Naive thymus-derived CD4-positive, alpha-beta T cell (primary cell): Measurements from ENCODE around the gene NEU2. TPM values are rescaled to one million over a fixed set of nuclear protein-coding genes. Genes with fewer than 3 reads are reported as not detected.

Source experiments
- ATAC-seq: fragments of 150-1000 bp; cut with Tn5 transposase; 2 replicates; pipeline ENCODE4 v1.10.0; 2021; ENCODE audit warnings: mild to moderate bottlenecking, moderate library complexity
- CTCF ChIA-PET: fragments of 350-600 bp; sonication (Branson Sonifier 250); formaldehyde crosslinking; loops from one replicate; lab custom pipeline; 2021; ENCODE audit warnings: antibody characterized with exemption; lab: Charles Lee
- POLR2A ChIA-PET: fragments of 350-600 bp; sonication (Branson Sonifier 250); formaldehyde crosslinking; loops from one replicate; lab custom pipeline; 2021; ENCODE audit warnings: antibody characterized with exemption, inconsistent platforms; lab: Charles Lee
- DNase-seq, 9 donors: peaks; one replicate each; pipeline versions ENCODE4 v3.0.0 to v3.0.0-alpha.2; 2020 to 2022; ENCODE audit warnings: mixed read lengths in 1 of 9
- H3K27ac ChIP-seq: one replicate; pipeline ENCODE4 v1.7.0; 2013; ENCODE audit warnings: mild to moderate bottlenecking, low read depth, low read length, moderate library complexity
- H3K27me3 ChIP-seq, 2 donors: one replicate each; pipeline ENCODE4 v1.7.0; 2013; ENCODE audit warnings: low read length in 2 of 2, mild to moderate bottlenecking in 2 of 2, moderate library complexity in 2 of 2; ENCODE audit not compliant: control insufficient read depth in 2 of 2, insufficient read depth in 2 of 2
- H3K36me3 ChIP-seq, 3 experiments: 1 replicate in 2 of 3; 2 replicates in 1 of 3; pipeline ENCODE4 v1.7.0; 2013; ENCODE audit warnings: low read length in 3 of 3, mild to moderate bottlenecking in 3 of 3, moderate library complexity in 1 of 3; ENCODE audit not compliant: insufficient read depth in 3 of 3, control insufficient read depth in 2 of 3
- H3K4me1 ChIP-seq, 2 donors: one replicate each; pipeline ENCODE4 v1.7.0; 2013; ENCODE audit warnings: low read length in 2 of 2, mild to moderate bottlenecking in 2 of 2, moderate library complexity in 1 of 2; ENCODE audit not compliant: control insufficient read depth in 2 of 2, insufficient read depth in 2 of 2
- H3K4me3 ChIP-seq: 2 replicates; pipeline ENCODE4 v1.7.0; 2013; ENCODE audit warnings: mild to moderate bottlenecking, low read length
- H3K9me3 ChIP-seq, 3 experiments: 1 replicate in 2 of 3; 2 replicates in 1 of 3; pipeline ENCODE4 v1.7.0; 2013; ENCODE audit warnings: low read length in 3 of 3; ENCODE audit not compliant: control insufficient read depth in 2 of 3
- H3K27ac Mint-ChIP-seq, 9 donors: one replicate each; pipeline ENCODE4 v1.8.0; 2020 to 2022; ENCODE audit warnings: mixed read lengths in 9 of 9, mild to moderate bottlenecking in 8 of 9, moderate library complexity in 5 of 9, inconsistent platforms in 2 of 9
- H3K27me3 Mint-ChIP-seq, 5 donors: one replicate each; pipeline ENCODE4 v1.8.0; 2021 to 2022; ENCODE audit warnings: mixed read lengths in 5 of 5, mild to moderate bottlenecking in 1 of 5
- H3K36me3 Mint-ChIP-seq, 5 donors: one replicate each; pipeline ENCODE4 v1.8.0; 2020 to 2022; ENCODE audit warnings: mixed read lengths in 5 of 5, mild to moderate bottlenecking in 3 of 5, inconsistent platforms in 1 of 5
- H3K4me1 Mint-ChIP-seq, 7 donors: one replicate each; pipeline ENCODE4 v1.8.0; 2020 to 2022; ENCODE audit warnings: mixed read lengths in 7 of 7, mild to moderate bottlenecking in 3 of 7, inconsistent platforms in 1 of 7
- H3K4me3 Mint-ChIP-seq, 10 donors: one replicate each; pipeline ENCODE4 v1.8.0; 2020 to 2022; ENCODE audit warnings: mild to moderate bottlenecking in 10 of 10, mixed read lengths in 10 of 10, moderate library complexity in 6 of 10, inconsistent platforms in 2 of 10
- H3K9me3 Mint-ChIP-seq, 11 donors: one replicate each; pipeline ENCODE4 v1.8.0; 2020 to 2022; ENCODE audit warnings: mixed read lengths in 11 of 11, mild to moderate bottlenecking in 4 of 11, inconsistent platforms in 1 of 11, moderate library complexity in 1 of 11
- intact Hi-C, 2 donors: fragments of 100-400 bp; cut with micrococcal nuclease; formaldehyde crosslinking; loops; one replicate each; pipeline ENCODE4 v1.15.1; 2023
- polyA plus RNA-seq, 2 donors: library from polyadenylated mRNA; unstranded; fragments of 300-500 nt; fragmentation: Illumina TruSeq; gene quantifications; one replicate each; pipeline ENCODE4 v1.2.3, GENCODE V29; 2021
- total RNA-seq, 6 experiments: library from RNA in 5 of 6; stranded (reverse) in 5 of 6; gene quantifications; 1 replicate in 5 of 6; 2 replicates in 1 of 6; pipeline ENCODE4 v1.2.3 and lab custom pipeline; 2021 to 2026

Gene NEU2
- not detected for total RNA-seq
- polyA plus RNA-seq: not detected
- total RNA-seq (lab: John Stamatoyannopoulos, UW): not detected

GRCh38 chr2:233032551-233033320, at the start of gene NEU2:
NEU2 (plus strand) TSS chr2:233032672; CDS start chr2:233032672, 0 bp downstream.
- Mint-ChIP-seq H3K27me3 (peaks cover 0 to 6% (median 0%) of the 10 kb centered on the region in 5 donors), H3K4me1 (no peaks in the 10 kb centered on the region), H3K36me3 (no peaks in the 10 kb centered on the region), H3K9me3 (no peaks in the 10 kb centered on the region), H3K27ac (peak within 1 kb of the TSS in 2 of 9 donors; percentile 22 to 38), H3K4me3 (no peak within 1 kb of the TSS)
- no peaks in the 10 kb centered on the region for H3K36me3 ChIP-seq
- ATAC-seq (no peak), DNase-seq (no peak)
- H3K27me3 ChIP-seq: no peaks in the 10 kb centered on the region
- H3K4me1 ChIP-seq: no peaks in the 10 kb centered on the region
- POLR2A ChIA-PET: interaction anchor here (0.7 kb wide), 1 partner anchor 263 kb away, joined by 3 read pairs; no protein-coding TSS in a partner anchor
- H3K9me3 ChIP-seq: no peaks in the 10 kb centered on the region
- no peak within 1 kb of the TSS for H3K27ac ChIP-seq
- intact Hi-C loops: no loop called here
- CTCF ChIA-PET: interaction anchor here (1.6 kb wide), 1 partner anchor 20 kb away, joined by 3 read pairs; no protein-coding TSS in a partner anchor
- no peak within 1 kb of the TSS for H3K4me3 ChIP-seq

DNA sequence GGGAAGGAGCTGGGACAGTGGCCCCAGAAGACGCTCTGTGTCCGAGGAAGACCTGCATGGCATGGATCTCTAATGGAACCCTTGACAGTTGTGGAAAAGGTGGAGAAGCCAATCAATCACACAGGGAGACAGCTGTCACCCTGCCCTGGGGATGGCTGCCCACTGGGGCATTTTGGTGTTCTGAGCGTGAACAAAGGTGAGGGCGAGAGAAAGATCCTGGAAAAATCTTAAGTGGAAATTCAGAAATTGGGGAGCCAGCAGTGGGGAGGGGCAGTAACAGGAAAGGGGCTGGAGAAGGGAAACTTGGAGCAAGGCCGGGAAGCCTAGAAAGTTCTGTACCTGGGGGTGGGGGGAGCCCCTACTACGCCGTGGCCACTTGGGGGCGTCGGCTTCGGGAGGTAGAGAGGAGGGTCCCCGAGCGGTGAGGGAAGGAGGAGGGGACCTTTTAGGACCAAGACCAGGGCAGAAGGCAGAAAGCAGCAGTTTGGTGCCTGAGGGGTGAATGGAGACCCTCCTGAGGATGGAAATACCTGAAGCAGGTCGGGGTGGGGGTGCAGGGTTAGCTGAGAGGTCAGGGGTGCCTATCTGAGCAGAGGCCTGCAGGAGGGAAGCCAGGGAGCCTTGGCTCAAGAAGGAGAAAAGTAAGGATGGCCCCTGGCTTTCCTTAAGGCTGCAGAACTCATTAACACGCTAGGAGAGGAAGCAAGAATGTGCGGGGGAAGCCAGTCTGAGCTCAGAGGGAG, 49.4 kb upstream of the NEU2 start:
- Mint-ChIP-seq H3K27ac (peak overlapping the region in 1 of 9 donors; percentile 31), H3K9me3 (peaks cover 2 to 20% (median 7%) of the 10 kb centered on the region in 11 donors), H3K4me1 (peaks cover 0 to 8% (median 3%) of the 10 kb centered on the region in 7 donors), H3K4me3 (no peak overlapping the region), H3K27me3 (peaks cover 12 to 34% (median 21%) of the 10 kb centered on the region in 5 donors), H3K36me3 (peaks cover 0 to 18% (median 4%) of the 10 kb centered on the region in 5 donors)
- intact Hi-C loops: no loop called here
- no peak for DNase-seq
- H3K9me3 ChIP-seq: no peaks in the 10 kb centered on the region
- no peak for ATAC-seq
- H3K27me3 ChIP-seq: no peaks in the 10 kb centered on the region
- ChIA-PET CTCF (no interaction called here), POLR2A (no interaction called here)
- no peak overlapping the region for H3K4me3 ChIP-seq
- H3K36me3 ChIP-seq: no peaks in the 10 kb centered on the region
- no peak overlapping the region for H3K27ac ChIP-seq
- no peaks in the 10 kb centered on the region for H3K4me1 ChIP-seq

GRCh38 chr2:232983669-232984140, 48.8 kb upstream of the NEU2 start:
- Histone ChIP-seq H3K4me1 (no peaks in the 10 kb centered on the region), H3K9me3 (no peaks in the 10 kb centered on the region), H3K27me3 (no peaks in the 10 kb centered on the region), H3K27ac (no peak overlapping the region), H3K36me3 (no peaks in the 10 kb centered on the region), H3K4me3 (no peak overlapping the region)
- ATAC-seq (no peak), DNase-seq (no peak)
- H3K27me3 Mint-ChIP-seq: peaks cover 18 to 34% (median 24%) of the 10 kb centered on the region in 5 donors
- peaks cover 2 to 25% (median 9%) of the 10 kb centered on the region in 11 donors for H3K9me3 Mint-ChIP-seq
- H3K4me3 Mint-ChIP-seq: no peak overlapping the region
- intact Hi-C loops: no loop called here
- peaks cover 0 to 18% (median 4%) of the 10 kb centered on the region in 5 donors for H3K36me3 Mint-ChIP-seq
- no peak overlapping the region for H3K27ac Mint-ChIP-seq
- ChIA-PET POLR2A (no interaction called here), CTCF (no interaction called here)
- H3K4me1 Mint-ChIP-seq: peaks cover 0 to 8% (median 3%) of the 10 kb centered on the region in 7 donors

DNA sequence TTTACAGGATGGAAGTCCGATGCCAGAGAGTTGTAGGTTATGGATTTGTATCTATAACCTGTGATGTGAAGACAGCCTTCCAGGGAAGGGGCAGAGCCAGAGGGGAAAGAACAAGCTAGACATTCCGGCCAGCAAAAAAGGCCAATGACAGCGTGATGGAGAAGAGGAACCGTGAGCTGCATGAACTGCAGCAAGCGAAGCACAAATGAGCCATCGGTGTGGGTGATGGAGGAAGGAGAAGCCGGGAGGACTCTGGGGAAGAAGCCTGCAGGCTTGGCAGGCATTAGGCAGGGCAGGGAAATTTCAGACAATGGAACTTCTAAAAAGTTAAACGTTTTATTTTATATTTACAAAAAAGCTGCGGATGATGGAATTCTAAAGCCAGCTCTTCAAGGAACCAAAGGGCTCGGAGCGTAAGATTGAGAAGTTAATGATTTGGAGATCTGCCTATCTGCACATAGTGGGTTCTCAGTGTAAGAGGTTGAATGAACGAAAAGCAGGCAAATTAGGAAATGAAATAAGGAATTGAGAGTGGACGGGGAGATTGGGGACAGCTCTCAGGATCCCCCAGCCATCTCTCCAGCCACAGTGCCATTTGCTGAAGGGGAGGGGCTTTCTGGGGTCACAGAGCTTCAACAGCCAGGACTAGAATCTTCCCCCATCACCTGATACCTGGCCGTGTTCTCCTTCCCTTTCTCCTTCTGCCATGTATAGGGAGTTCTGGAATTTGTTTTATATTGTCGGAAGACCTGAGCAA, 47.8 kb upstream of the NEU2 start:
- Histone ChIP-seq H3K27ac (no peak overlapping the region), H3K4me3 (no peak overlapping the region), H3K27me3 (peaks cover 0 to 2% of the 10 kb centered on the region in 2 donors), H3K36me3 (no peaks in the 10 kb centered on the region), H3K9me3 (no peaks in the 10 kb centered on the region), H3K4me1 (no peaks in the 10 kb centered on the region)
- Mint-ChIP-seq H3K27ac (no peak overlapping the region), H3K4me3 (no peak overlapping the region), H3K36me3 (peaks cover 0 to 18% (median 4%) of the 10 kb centered on the region in 5 donors), H3K4me1 (peaks cover 0 to 6% (median 2%) of the 10 kb centered on the region in 7 donors), H3K9me3 (peaks cover 2 to 28% (median 10%) of the 10 kb centered on the region in 11 donors), H3K27me3 (peaks cover 21 to 32% (median 25%) of the 10 kb centered on the region in 5 donors)
- intact Hi-C loops: no loop called here
- CTCF ChIA-PET: no interaction called here
- ATAC-seq (no peak), DNase-seq (no peak)
- POLR2A ChIA-PET: no interaction called here

GRCh38 chr2:232986155-232986554, 46.3 kb upstream of the NEU2 start:
- Mint-ChIP-seq H3K27ac (no peak overlapping the region), H3K4me3 (no peak overlapping the region), H3K36me3 (peaks cover 0 to 18% (median 4%) of the 10 kb centered on the region in 5 donors), H3K27me3 (peaks cover 21 to 37% (median 28%) of the 10 kb centered on the region in 5 donors), H3K4me1 (peaks cover 0 to 2% (median 0%) of the 10 kb centered on the region in 7 donors), H3K9me3 (peaks cover 2 to 28% (median 10%) of the 10 kb centered on the region in 11 donors)
- Histone ChIP-seq H3K4me3 (no peak overlapping the region), H3K9me3 (no peaks in the 10 kb centered on the region), H3K36me3 (no peaks in the 10 kb centered on the region), H3K4me1 (no peaks in the 10 kb centered on the region), H3K27ac (no peak overlapping the region), H3K27me3 (peaks cover 0 to 5% of the 10 kb centered on the region in 2 donors)
- ATAC-seq: no peak
- POLR2A ChIA-PET: no interaction called here
- CTCF ChIA-PET: no interaction called here
- DNase-seq: no peak
- intact Hi-C loops: no loop called here

GRCh38 chr2:232993231-232993821, 39.1 kb upstream of the NEU2 start:
- CTCF ChIA-PET: no interaction called here
- H3K9me3 Mint-ChIP-seq: peaks cover 0 to 7% (median 0%) of the 10 kb centered on the region in 11 donors
- ATAC-seq: no peak

More at GRCh38 chr2:232993231-232993821, 39.1 kb upstream of the NEU2 start:
- Histone ChIP-seq H3K27me3 (peaks cover 0 to 5% of the 10 kb centered on the region in 2 donors), H3K9me3 (no peaks in the 10 kb centered on the region), H3K36me3 (no peaks in the 10 kb centered on the region), H3K27ac (no peak overlapping the region), H3K4me1 (no peaks in the 10 kb centered on the region), H3K4me3 (no peak overlapping the region)
- intact Hi-C loops: no loop called here
- peaks cover 0 to 29% (median 0%) of the 10 kb centered on the region in 5 donors for H3K27me3 Mint-ChIP-seq
- H3K27ac Mint-ChIP-seq: no peak overlapping the region
- H3K4me3 Mint-ChIP-seq: no peak overlapping the region
- DNase-seq: no peak
- no peaks in the 10 kb centered on the region for H3K4me1 Mint-ChIP-seq
- H3K36me3 Mint-ChIP-seq: no peaks in the 10 kb centered on the region
- POLR2A ChIA-PET: no interaction called here
